Stimulated activated naive CD4-positive, alpha-beta T cell (primary cell): ENCODE results near the gene RXFP1.

Experiments
- DNase-seq, 6 experiments: peaks; one replicate each; lab custom pipeline; 2025; lab: John Stamatoyannopoulos, UW

RXFP1 gene

GRCh38 chr4:158521484-158522088 is at the start of gene RXFP1:
Gene RXFP1, plus strand, starts transcription at chr4:158521882. Its CDS starts 95 bp downstream, at chr4:158521977.
- no peak for DNase-seq

- no peak for DNase-seq
Measured at GRCh38 chr4:158481811-158482210, 39.9 kb upstream of the RXFP1 start.

GRCh38 chr4:158484173-158484885 is 37.4 kb upstream of the RXFP1 start:
- DNase-seq: no peak

- DNase-seq: no peak
Measured at GRCh38 chr4:158490629-158491028, 31.1 kb upstream of the RXFP1 start.

GRCh38 chr4:158492391-158492790 is 29.3 kb upstream of the RXFP1 start:
- no peak for DNase-seq

- DNase-seq: no peak
Measured at GRCh38 chr4:158496030-158496741, 25.5 kb upstream of the RXFP1 start.

GRCh38 chr4:158500054-158500453 is 21.6 kb upstream of the RXFP1 start:
- DNase-seq: no peak

- DNase-seq: no peak
Measured at GRCh38 chr4:158513256-158513655, 8.4 kb upstream of the RXFP1 start.

- DNase-seq: no peak
Measured at GRCh38 chr4:158519226-158519625, 2.5 kb upstream of the RXFP1 start.

GRCh38 chr4:158523990-158524535 is 2.4 kb downstream of the RXFP1 start:
- no peak for DNase-seq

- DNase-seq: no peak
Measured at GRCh38 chr4:158527516-158527915, 5.8 kb downstream of the RXFP1 start.

GRCh38 chr4:158529505-158529904 is 7.8 kb downstream of the RXFP1 start:
- DNase-seq: no peak

- DNase-seq: no peak
Measured at GRCh38 chr4:158530381-158530780, 8.7 kb downstream of the RXFP1 start.

GRCh38 chr4:158530898-158531297 is 9.2 kb downstream of the RXFP1 start:
- DNase-seq: no peak

GRCh38 chr4:158532556-158533231 is 11.0 kb downstream of the RXFP1 start:
- DNase-seq: no peak

- no peak for DNase-seq
Measured at GRCh38 chr4:158534727-158535126, 13.0 kb downstream of the RXFP1 start.

- DNase-seq: no peak
Measured at GRCh38 chr4:158535130-158535614, 13.5 kb downstream of the RXFP1 start.

- no peak for DNase-seq
Measured at GRCh38 chr4:158536833-158537232, 15.2 kb downstream of the RXFP1 start.

- no peak for DNase-seq
Measured at GRCh38 chr4:158538176-158538575, 16.5 kb downstream of the RXFP1 start.

- DNase-seq: no peak
Measured at GRCh38 chr4:158538911-158539310, 17.2 kb downstream of the RXFP1 start.

GRCh38 chr4:158540125-158540907 is 18.6 kb downstream of the RXFP1 start:
- no peak for DNase-seq
